Activated CD8-positive, alpha-beta memory T cell treated with anti-CD3 and anti-CD28 coated beads for 48 hours (primary cell): Measurements from ENCODE around the gene ACVRL1.

ENCODE experiments used
- DNase-seq, 3 experiments: peaks; one replicate each; pipeline ENCODE4 v3.0.0-alpha.2; 2020; ENCODE audit warnings: low read depth in 2 of 3, low spot score in 2 of 3

Gene ACVRL1

GRCh38 chr12:51915951-51916350 lies 8.6 kb downstream of the ACVRL1 start:
- no peak for DNase-seq

- DNase-seq: no peak
Measured at GRCh38 chr12:51917041-51917590, 9.8 kb downstream of the ACVRL1 start.

- DNase-seq: no peak
Measured at GRCh38 chr12:51917746-51918453, 10.6 kb downstream of the ACVRL1 start.

- no peak for DNase-seq
Measured at GRCh38 chr12:51920046-51920445, 12.7 kb downstream of the ACVRL1 start.

GRCh38 chr12:51921017-51921725 lies 13.9 kb downstream of the ACVRL1 start:
- DNase-seq: no peak

GRCh38 chr12:51922146-51922545 lies 14.8 kb downstream of the ACVRL1 start:
- no peak for DNase-seq

- DNase-seq: no peak
Measured at GRCh38 chr12:51922762-51923505, 15.6 kb downstream of the ACVRL1 start.

GRCh38 chr12:51923506-51924365 lies 16.4 kb downstream of the ACVRL1 start:
- peak; percentile 16 to 41 (median 34) for DNase-seq

GRCh38 chr12:51924551-51925319 lies 17.4 kb downstream of the ACVRL1 start:
- DNase-seq: no peak

GRCh38 chr12:51925346-51926063 lies 18.2 kb downstream of the ACVRL1 start:
- DNase-seq: no peak

GRCh38 chr12:51926064-51926632 lies 18.8 kb downstream of the ACVRL1 start:
- DNase-seq: no peak

GRCh38 chr12:51926718-51927117 lies 19.4 kb downstream of the ACVRL1 start:
- no peak for DNase-seq

GRCh38 chr12:51932218-51933076 lies 25.1 kb downstream of the ACVRL1 start:
- no peak for DNase-seq

- DNase-seq: no peak
Measured at GRCh38 chr12:51934080-51934479, 26.8 kb downstream of the ACVRL1 start.

GRCh38 chr12:51937926-51938325 lies 30.6 kb downstream of the ACVRL1 start:
- DNase-seq: no peak

GRCh38 chr12:51938726-51939125 lies 31.4 kb downstream of the ACVRL1 start:
- DNase-seq: no peak

GRCh38 chr12:51941011-51941581 lies 33.8 kb downstream of the ACVRL1 start:
- DNase-seq: no peak

GRCh38 chr12:51941604-51942003 lies 34.3 kb downstream of the ACVRL1 start:
- no peak for DNase-seq
